Stimulated activated CD4-positive, alpha-beta T cell treated with anti-CD3 and anti-CD28 coated beads, Interleukin-12 subunit alpha, Interleukin-12 subunit beta, amount 100 ng/mL, for 24 hours (primary cell): Measurements from ENCODE around the gene UBL3.

Experiments
- DNase-seq, 2 experiments: peaks; one replicate each; pipeline ENCODE4 v3.0.0-alpha.2; 2020; ENCODE audit warnings: low read depth in 2 of 2

UBL3 gene

DNA sequence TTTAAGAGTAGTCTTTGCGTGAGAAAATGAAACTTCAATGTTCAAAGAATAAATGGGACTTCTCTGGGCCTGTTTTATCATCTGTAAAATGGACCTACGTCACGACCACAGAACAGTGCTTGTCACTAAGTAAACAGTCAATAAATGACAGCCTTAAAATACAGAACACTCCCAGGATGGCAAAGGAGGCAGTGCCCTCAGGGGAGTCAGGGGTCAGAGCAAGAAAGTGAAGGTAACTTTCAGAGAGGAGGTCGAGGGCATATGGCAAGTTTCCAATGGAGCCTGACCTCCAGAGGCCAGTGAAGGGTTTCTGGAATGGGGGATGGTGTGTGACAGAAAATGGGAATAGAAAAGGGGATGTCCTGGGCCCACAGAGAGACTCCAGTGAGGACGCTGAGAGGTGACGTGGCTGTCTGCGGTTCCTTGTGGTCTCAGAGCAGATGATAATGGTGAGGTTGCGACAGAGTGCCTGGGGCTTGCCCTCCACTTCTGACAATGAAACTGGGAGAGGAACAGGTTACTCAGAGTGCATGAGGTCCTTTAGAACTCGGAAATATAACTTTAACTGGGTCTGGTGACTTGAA, 91.8 kb downstream of the UBL3 start:
- DNase-seq = peak; percentile 33 to 54

DNA sequence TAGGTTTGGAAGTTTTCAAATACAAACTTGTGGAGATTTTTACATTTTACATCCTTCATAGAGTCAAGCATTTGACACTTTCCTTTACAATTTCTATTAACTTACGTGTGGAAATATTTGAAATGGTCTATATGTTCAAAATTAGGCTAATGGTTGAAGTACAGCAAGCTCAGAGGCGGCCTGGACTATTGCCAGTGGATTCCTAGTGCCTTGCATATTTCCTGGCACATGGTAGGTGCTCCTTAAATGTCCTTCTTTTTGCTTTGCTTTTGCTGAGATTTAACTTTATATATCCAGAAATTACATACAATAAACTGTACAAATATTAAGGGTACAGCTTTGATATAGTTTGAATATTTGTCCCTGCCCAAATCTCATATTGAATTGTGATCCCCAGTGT, 93.9 kb downstream of the UBL3 start:
- DNase-seq = no peak

DNA sequence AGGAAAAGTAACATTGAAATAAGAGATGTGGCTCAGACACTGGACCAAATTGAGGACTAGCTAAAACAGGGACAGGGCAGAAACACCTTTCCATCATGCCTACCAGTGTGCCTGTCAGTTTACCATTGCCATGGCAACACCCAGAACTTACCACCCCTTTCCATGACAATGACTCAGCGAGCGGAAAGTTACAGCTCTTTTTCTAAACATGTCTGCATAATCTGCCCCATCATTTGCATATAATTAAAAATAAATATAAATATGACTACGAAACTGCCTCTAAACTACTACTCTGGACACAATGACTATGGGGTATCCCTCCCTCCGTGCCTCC, 96.0 kb downstream of the UBL3 start:
- DNase-seq = no peak

DNA sequence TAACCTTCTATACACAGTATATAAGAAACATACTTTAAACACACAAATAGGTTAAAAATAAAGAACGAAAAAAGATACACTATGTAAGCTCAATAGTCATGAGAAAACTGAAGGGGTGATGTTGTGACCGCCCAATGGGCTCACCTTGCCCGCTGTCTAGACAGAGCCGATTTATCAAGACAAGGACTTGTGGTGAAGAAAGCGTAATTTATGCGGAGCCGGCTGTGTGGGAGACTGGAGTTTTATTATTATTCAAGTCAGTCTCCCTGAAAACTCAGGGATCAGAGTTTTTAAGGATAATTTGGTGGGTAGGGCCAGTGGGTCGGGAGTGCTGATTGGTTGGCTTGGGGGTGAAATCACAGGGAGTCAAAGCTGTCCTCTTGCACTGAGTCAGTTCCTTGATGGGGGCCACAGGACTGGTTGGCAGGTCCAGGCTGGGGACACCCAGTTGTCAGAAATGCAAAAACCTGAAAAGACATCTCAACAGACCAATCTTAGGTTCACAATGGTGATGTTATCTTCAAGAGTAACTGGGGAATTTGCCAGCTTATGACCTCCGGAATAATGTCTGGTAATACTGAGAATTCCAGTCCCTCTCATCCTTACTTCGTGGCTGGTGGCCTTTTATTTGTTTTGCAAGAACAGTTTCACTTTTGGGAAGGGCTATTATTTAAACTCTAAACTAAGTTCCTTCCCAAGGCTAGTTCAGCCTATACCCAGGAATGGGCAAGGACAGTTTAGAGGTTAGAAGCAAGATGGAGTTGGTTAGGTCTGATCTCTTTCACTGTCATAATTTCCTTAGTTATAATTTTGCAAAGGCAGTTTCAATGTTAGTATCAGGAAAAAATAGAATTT, 96.6 kb downstream of the UBL3 start:
- no peak for DNase-seq

DNA sequence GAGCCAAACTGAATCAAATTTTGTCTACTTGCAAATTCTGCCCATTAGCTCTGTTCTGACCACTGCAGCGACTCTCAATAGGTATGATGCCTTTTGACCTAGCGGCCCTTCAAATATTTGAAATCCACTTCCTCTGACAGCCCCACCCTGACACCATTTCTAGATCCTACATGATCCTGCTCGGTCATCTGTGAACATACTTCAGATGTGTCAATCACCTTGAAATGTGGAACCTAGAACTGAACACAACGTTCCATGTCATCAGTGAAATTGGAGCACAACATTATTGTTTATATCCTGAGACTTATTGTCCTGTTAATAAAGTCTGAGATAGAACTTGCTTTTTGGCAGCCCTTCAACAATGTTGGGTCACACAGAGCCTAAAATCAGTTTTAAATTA, 98.2 kb downstream of the UBL3 start:
- no peak for DNase-seq

DNA sequence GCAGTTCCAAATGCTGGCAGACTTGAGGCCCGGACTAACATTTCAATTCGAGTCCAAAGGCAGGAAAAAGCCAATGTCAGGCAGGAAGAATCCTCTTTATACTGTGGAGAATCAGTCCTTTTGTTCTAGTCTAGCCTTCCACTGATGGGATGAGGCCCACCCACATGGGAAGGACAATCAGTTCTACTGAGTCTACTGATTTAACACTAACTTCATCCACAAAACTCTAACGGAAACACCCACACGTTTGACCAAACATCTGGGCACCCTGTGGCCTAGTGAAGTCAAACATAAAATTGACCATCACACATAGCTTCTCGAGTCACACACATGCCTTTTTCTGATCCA, 100.3 kb downstream of the UBL3 start:
- no peak for DNase-seq

DNA sequence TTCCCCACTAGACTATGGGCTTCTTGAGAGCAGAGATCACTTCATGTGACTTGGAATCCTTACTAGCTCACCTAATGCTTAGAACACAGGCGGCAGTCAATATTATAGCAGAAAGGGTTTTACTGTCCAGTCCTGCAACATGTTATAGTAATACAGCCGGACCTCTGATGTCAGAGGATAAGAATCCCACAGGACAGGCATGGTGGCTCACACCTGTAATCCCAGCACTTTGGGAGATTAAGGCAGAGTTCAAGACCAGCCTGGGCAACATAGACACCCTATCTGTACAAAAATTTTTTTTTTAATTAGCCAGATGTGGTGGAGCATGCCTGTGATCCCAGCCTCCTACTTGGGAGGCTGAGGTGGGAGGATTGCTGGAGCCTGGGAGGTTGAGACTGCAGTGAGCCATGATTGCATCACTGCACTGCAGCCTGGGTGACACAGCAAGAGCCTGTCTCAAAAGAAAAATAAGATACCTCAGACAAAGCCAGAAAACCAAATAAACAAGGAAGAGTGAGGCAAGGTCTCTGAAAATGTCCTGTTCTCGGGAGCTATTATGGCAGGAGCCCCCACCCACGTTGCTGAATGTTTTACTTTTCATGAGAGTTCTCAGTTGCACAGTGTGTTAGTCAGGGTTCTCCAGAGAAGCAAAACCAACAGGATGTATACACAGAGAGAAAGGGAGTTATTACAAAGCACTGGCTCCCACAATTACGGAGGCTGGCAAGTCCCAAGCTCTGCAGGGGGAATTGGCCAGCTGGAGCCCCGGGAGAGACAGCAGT, 100.8 kb downstream of the UBL3 start:
- DNase-seq = no peak

DNA sequence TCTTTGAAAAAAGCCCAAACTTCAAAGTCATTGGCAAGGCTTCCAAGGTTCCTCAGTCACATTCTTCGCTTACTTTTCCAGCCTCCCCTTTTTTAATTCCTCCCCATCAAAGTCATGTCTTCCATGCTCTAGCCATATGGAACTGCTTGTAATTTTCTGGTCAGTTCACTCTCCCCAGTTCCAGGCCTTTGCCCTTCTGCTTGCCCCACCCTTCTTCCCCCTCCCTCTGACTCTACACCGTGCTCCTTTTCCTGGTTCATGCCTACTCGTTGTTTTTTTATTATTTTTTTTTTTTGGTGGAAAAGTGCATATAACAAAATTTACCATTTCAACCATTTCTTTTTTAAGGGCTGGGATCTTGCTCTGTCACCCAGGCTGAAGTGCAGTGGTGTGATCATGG, 102.3 kb downstream of the UBL3 start:
- DNase-seq = no peak

DNA sequence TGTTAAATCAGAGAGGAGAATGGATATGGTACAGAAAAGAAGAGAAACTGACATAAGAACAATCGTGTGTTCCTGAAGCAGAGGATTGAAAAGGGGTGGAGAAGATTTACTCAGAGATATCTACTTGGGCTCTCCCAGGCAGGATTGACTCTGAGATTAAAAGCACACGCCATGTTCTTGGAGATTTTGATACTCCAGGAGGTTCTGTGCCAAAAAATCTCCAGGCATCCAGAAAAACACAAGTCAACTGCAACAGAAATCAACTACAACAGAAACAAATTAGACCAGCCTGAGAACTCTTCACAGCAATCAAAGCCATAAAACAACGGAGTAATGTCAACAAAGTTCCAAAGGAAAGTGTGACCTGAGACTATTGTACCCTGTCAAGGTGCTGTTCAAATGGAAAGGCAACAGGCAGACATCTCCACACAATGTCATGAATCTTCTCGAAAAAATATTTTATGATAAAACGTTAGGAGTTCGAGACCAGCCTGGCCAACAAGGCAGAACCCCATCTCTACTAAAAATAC, 104.2 kb downstream of the UBL3 start:
- DNase-seq = no peak

DNA sequence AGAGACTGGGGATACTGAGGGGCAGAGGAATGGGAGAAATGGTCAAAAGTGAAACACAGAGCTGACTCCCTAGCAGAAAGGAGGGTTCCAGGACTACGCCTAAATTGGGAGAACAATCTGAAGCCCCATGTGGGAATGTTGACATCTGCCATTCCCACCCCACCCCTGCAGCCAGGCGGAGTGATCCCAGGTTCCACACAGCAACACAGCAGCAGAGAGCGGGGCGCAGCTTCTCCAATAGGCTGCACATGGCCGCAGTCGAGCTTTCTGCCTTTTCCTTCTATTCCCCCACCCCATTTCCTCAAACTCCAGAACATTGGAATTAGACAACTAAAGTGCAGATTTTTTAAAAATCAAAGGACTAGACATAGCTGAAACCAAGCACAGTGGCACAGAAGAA, 104.7 kb downstream of the UBL3 start:
- no peak for DNase-seq

DNA sequence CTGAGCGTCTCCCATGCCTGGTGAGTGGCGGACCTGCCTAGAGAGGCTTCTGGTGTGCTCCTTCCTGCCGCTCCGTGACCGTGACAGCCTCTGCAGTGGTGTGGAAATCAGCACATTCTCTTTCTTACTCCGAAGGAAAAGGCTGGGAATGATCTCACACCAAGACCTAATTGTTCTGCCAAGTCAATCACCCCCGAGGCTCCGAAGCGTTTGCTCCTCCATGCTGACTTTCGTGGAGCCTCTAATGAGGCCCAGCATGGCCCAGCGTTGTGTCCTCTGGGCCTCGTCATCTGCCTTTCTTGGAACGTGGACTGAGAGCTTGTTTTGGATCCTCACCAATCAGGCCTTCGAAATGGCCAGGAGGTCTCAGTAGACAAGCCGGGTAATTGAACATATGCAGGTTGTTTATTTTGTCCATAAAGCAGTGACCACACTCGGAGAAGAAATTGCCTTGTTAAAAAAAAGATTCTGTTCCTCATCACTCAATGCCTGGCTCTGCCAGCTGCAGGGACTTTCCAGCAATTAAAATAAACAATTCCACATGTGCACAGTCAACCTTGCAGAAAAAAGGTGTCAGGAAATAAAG, 107.1 kb downstream of the UBL3 start:
- DNase-seq = no peak

DNA sequence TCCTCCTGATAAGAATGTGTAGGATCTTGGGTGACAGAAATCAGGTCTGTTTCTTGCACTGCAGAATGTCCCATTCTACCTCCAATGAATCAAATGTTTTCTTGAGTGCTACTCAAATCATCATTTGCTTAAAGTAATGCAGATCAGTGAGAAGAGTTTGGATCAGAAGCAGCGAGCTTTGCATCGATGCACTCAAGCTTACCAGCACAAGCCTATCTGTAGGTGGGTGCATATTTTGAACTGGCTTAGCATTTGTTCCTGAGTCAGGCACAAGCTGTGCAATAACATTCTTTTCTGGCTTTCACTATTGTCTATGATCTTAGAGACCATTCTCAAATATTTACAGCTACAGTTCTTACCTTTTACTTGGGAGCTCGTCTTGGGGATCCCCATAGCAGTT, 109.5 kb downstream of the UBL3 start:
- no peak for DNase-seq

DNA sequence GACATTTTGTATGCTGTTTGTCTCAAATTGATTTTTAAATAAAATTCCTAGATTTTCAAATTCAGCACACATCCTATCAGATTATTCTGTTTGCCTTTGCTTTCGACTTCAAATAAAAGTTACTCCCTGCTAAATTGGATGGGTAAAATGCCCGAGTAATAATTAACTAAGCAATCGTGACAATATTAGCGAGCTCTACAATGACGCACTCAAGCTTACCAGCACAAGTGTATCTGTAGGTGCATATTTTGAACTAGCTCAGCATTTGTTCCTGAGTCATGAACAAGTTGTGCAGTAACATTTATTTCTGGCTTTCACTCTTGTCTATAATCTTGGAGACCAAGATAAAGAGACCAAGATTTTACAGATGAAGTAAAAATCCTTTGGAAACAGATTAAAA, 113.4 kb downstream of the UBL3 start:
- DNase-seq = no peak

DNA sequence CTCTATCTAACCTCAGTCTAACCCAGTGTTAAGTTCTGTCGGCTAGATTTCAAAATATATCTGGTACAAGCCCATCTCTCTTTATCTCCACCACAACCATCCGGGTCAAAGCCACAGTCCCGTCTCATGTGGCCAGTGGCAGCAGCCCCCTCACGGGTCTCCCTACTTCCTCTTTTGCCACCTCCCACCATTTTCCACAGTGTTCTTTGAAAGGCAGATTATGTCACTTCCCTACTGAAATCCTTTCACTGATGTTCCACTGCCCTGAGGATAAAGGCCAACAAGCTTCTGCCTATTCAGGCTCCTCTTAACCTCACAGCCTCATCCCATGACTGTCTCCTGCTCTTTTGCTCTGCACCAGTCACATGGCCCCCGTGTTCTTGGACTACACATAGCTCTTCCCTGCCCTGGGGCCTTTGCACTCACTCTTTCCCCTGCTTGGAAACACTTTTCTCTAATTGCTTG, 117.2 kb downstream of the UBL3 start:
- DNase-seq = no peak

DNA sequence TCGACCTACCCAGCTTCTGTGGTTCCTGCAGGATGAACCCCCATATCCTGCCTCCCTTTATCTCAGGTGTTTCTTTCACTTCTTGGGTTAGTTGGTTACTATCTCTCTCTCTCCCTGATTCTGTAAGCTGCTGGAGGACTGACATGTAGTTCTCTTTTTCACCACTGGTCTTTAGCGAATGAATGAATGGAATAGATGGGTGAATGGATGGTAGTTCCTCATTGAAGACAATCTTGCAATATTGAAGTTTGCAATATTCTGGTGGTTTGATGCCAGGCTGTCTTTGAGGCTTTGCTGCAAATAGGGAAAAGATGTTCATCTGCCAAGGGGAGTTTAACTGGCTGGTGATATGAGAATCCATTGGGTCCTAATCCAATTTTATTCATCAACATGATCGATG, 120.2 kb downstream of the UBL3 start:
- DNase-seq = no peak

DNA sequence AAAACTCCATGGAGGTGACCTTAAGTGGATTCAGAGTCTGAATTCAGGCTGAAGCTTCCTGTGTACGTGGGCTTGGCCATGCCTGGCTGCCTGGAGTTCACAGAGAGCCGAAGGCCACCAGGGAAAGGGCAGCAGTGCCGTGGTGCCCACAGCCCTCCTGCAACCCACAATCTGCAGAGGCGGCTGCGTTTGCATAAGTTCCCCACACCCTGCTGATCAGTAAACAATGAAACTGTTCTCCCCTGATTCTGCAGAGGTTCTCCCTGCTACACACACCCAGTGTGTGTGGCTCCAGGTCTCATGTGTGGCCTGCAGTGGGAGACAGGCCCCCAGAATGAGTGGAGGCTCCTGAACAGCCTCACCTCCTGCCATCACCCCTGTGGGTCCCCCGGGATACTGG, 128.0 kb downstream of the UBL3 start:
- DNase-seq = no peak

DNA sequence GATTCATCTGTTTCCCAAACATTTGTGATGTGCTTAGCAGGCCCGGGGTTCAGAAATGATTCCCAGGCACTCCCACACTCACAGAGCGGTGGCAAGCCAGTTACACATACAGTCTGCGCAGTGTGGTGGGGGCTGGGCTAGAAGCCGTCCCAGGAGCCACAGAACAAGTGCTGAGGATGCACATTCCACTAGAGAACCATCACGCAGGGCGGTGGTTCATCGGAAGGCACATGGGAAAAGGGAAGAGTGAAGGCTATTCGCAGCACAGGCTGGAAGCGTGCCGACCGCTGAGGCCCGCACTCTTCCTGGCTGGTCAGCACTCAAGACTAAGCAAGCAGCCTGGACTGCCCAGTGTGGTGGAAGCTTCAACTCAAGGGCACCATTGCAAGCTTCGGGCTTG, 128.7 kb downstream of the UBL3 start:
- no peak for DNase-seq

DNA sequence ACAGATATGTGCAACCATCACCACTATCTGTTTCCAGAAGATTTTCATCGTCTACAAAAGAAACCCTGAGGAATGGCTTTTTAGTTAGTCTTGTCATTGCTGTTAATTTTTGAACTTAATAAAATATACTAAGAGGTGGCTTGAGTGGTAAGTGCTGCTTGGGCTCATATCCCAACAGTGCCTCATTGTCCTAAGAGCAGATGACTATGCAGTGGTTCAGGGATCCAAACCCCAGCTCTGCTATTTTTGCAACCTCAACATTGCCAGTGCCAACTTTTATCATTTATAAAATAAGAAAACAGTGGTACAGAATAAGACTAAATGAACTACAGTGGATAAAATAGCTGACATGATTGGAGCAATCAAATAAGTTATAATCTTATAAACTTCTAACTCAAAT, 131.7 kb downstream of the UBL3 start:
- no peak for DNase-seq

DNA sequence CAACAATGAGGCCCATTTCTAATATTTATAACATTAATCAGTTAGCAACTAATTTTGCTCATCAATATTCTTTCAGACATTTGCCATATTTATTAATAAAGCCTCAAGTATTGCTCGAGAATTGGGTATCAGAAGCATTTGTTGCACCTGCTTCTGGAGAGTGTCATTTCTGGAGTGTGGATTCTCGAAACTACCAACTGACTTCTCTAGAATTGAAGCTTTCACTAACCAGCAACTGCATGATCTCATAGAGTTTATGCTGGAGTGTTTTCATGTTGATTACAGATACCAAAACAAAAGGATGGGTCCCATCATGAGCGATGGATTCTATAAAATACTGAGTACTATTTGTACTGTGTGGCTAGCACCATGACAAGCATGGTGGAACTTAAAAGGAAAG, 133.9 kb downstream of the UBL3 start:
- no peak for DNase-seq
